ENCODE measurements around the gene MS4A6E. TPM values are rescaled to one million over a fixed set of nuclear protein-coding genes. Genes with fewer than 3 reads are reported as not detected.
A peak's percentile ranks its signal among the peaks of the same experiment; 100 is the strongest.
"Not testable (repeated sequence)": the region's sequence is repeated elsewhere in the genome, so short reads cannot be mapped to it uniquely, and the experiment has no call there.

MS4A6E gene, protein sequence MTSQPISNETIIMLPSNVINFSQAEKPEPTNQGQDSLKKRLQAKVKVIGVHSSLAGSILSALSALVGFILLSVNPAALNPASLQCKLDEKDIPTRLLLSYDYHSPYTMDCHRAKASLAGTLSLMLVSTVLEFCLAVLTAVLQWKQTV
- total RNA-seq (not detected), polyA plus RNA-seq (not detected), total RNA-seq (not detected)

DNA sequence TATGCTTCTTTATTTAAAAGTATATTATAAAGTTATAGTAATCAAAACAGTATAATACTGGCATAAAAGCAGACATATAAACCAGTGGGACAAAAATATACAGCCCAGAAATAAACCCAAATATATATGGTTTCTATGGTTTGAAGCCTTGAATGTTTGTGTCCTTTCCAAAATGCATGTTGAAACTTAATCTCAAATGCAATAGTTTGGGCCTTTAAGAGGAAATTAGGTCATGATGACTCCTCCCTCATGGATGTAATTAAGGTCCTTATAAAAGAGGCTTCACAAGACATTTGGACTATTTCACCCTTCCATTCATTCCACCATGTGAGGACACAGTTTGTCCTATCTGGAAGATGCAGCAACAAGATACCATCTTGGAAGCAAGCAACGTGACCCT, at the start of gene MS4A6E:
TSS of gene MS4A6E (plus strand) at position 301 of the 400 bp plus-strand sequence. CDS start 7,641 bp downstream, outside the sequence.
- intact Hi-C loops (cut with micrococcal nuclease): no loop called here
- Histone ChIP-seq H3K4me1 (ENCODE audit: control insufficient read depth in 2 of 2, insufficient read depth in 2 of 2, low read length in 2 of 2) (no peaks in the 10 kb centered on the region), H3K9me3 (ENCODE audit: control insufficient read depth in 2 of 3, low read length in 3 of 3) (no peaks in the 10 kb centered on the region), H3K4me3 (ENCODE audit: low read length) (no peak within 1 kb of the TSS), H3K27me3 (ENCODE audit: control insufficient read depth in 2 of 2, insufficient read depth in 2 of 2, low read length in 2 of 2) (no peaks in the 10 kb centered on the region), H3K27ac (ENCODE audit: low read depth, low read length) (no peak within 1 kb of the TSS), H3K36me3 (ENCODE audit: control insufficient read depth in 2 of 3, insufficient read depth in 3 of 3, low read length in 3 of 3) (no peaks in the 10 kb centered on the region)
- Mint-ChIP-seq H3K27ac (no peak within 1 kb of the TSS), H3K4me1 (no peaks in the 10 kb centered on the region), H3K4me3 (no peak within 1 kb of the TSS), H3K9me3 (peaks cover 0 to 30% (median 18%) of the 10 kb centered on the region in 11 donors), H3K27me3 (peaks cover 0 to 19% (median 15%) of the 10 kb centered on the region in 5 donors), H3K36me3 (no peaks in the 10 kb centered on the region)
- ATAC-seq (no peak), DNase-seq (no peak)
- ChIA-PET POLR2A (no interaction called here), CTCF (no interaction called here)

DNA sequence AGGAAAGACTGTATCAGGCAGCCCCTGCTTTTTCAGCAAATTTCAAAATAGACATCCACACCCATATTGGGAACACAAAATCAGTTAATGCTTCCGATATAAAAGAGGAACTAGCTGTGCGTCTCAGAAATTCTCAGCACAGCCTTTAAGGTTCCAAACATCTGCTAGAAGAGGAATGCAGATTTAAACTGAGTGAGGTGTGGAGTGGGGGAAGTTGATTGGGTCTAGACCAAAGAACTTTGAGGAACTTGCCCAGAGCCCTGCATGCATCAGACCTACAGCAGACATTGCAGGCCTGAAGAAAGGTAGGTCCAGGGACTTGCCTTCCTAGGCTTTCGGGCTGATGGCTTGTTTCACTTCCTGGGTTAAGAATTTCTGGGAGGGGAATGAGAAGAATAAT, 46.6 kb upstream of the MS4A6E start, which contains the start of gene MS4A4A:
TSS of gene MS4A4A (plus strand) at position 255 of the 400 bp plus-strand sequence. CDS start at position 265, 10 bp downstream.
- Histone ChIP-seq H3K4me1 (ENCODE audit: control insufficient read depth in 2 of 2, insufficient read depth in 2 of 2, low read length in 2 of 2) (no peaks in the 10 kb centered on the region), H3K27me3 (ENCODE audit: control insufficient read depth in 2 of 2, insufficient read depth in 2 of 2, low read length in 2 of 2) (no peaks in the 10 kb centered on the region), H3K27ac (ENCODE audit: low read depth, low read length) (no peak within 1 kb of the TSS), H3K36me3 (ENCODE audit: control insufficient read depth in 2 of 3, insufficient read depth in 3 of 3, low read length in 3 of 3) (no peaks in the 10 kb centered on the region), H3K9me3 (ENCODE audit: control insufficient read depth in 2 of 3, low read length in 3 of 3) (no peaks in the 10 kb centered on the region), H3K4me3 (ENCODE audit: low read length) (no peak within 1 kb of the TSS)
- ChIA-PET POLR2A (no interaction called here), CTCF (no interaction called here)
- ATAC-seq: peak; percentile 83
- intact Hi-C loops (cut with micrococcal nuclease): no loop called here
- no peak within 1 kb of the TSS for H3K4me3 Mint-ChIP-seq
- H3K4me1 Mint-ChIP-seq: peaks cover 0 to 2% (median 0%) of the 10 kb centered on the region in 7 donors
- no peak within 1 kb of the TSS for H3K27ac Mint-ChIP-seq
- H3K9me3 Mint-ChIP-seq: no peaks in the 10 kb centered on the region
- DNase-seq: no peak
- H3K36me3 Mint-ChIP-seq: peaks cover 0 to 4% (median 0%) of the 10 kb centered on the region in 5 donors
- peaks cover 0 to 26% (median 19%) of the 10 kb centered on the region in 5 donors for H3K27me3 Mint-ChIP-seq

DNA sequence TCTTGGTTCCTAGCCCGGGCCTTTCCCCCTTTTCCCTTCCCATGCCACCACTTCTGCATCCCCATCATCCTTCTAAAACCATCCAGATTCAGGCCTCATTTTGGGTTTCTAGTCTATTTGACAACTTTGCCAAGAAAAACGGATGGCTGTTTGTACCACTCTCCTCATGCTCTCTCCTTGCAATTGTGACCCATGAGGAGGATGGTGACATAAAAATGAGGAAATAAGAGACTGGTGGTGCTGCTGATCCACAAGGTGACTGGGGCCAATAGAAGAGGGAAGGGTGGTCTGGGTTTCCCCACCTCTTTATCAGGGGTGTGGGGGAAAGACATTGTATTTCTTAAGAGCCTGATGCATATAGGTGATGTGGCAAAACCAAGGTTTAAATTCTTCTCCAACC, 45.6 kb upstream of the MS4A6E start:
- H3K36me3 Mint-ChIP-seq: peaks cover 0 to 4% (median 0%) of the 10 kb centered on the region in 5 donors
- intact Hi-C loops (cut with micrococcal nuclease): no loop called here
- H3K4me1 ChIP-seq (ENCODE audit: control insufficient read depth in 2 of 2, insufficient read depth in 2 of 2, low read length in 2 of 2): no peaks in the 10 kb centered on the region
- no peak for DNase-seq
- H3K4me1 Mint-ChIP-seq: peaks cover 0 to 2% (median 0%) of the 10 kb centered on the region in 7 donors
- H3K36me3 ChIP-seq (ENCODE audit: control insufficient read depth in 2 of 3, insufficient read depth in 3 of 3, low read length in 3 of 3): no peaks in the 10 kb centered on the region
- ATAC-seq: no peak
- H3K4me3 Mint-ChIP-seq: no peak overlapping the region
- no peaks in the 10 kb centered on the region for H3K9me3 Mint-ChIP-seq
- H3K9me3 ChIP-seq (ENCODE audit: control insufficient read depth in 2 of 3, low read length in 3 of 3): no peaks in the 10 kb centered on the region
- H3K27me3 ChIP-seq (ENCODE audit: control insufficient read depth in 2 of 2, insufficient read depth in 2 of 2, low read length in 2 of 2): no peaks in the 10 kb centered on the region
- POLR2A ChIA-PET: no interaction called here
- H3K27me3 Mint-ChIP-seq: peaks cover 0 to 26% (median 19%) of the 10 kb centered on the region in 5 donors
- no peak overlapping the region for H3K4me3 ChIP-seq (ENCODE audit: low read length)
- CTCF ChIA-PET: no interaction called here
- no peak overlapping the region for H3K27ac Mint-ChIP-seq
- no peak overlapping the region for H3K27ac ChIP-seq (ENCODE audit: low read depth, low read length)

DNA sequence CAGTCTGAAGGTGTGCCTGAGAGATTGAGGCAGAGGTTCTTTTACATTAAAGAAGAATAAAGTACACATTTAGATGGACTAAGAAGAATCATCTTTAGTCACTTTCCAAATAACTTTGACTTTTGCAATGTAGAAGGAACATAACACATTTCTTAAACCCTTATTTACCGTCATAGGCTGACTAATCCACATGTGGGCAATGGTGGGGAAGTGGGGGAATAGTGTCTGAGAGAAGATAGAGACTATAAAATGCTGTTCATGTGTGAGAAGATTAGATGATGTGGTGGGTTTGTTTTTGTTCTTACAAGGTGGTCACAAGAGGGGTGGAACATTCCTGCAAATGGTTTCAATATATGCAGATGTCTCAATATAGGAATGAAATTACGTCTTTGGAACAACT, 44.8 kb upstream of the MS4A6E start:
- Histone ChIP-seq H3K36me3 (ENCODE audit: control insufficient read depth in 2 of 3, insufficient read depth in 3 of 3, low read length in 3 of 3) (no peaks in the 10 kb centered on the region), H3K4me1 (ENCODE audit: control insufficient read depth in 2 of 2, insufficient read depth in 2 of 2, low read length in 2 of 2) (no peaks in the 10 kb centered on the region), H3K27ac (ENCODE audit: low read depth, low read length) (no peak overlapping the region), H3K9me3 (ENCODE audit: control insufficient read depth in 2 of 3, low read length in 3 of 3) (no peaks in the 10 kb centered on the region), H3K4me3 (ENCODE audit: low read length) (no peak overlapping the region), H3K27me3 (ENCODE audit: control insufficient read depth in 2 of 2, insufficient read depth in 2 of 2, low read length in 2 of 2) (no peaks in the 10 kb centered on the region)
- Mint-ChIP-seq H3K4me3 (no peak overlapping the region), H3K27ac (no peak overlapping the region), H3K36me3 (no peaks in the 10 kb centered on the region), H3K9me3 (no peaks in the 10 kb centered on the region), H3K27me3 (peaks cover 0 to 31% (median 19%) of the 10 kb centered on the region in 5 donors), H3K4me1 (peaks cover 0 to 2% (median 0%) of the 10 kb centered on the region in 7 donors)
- ChIA-PET CTCF (no interaction called here), POLR2A (no interaction called here)
- DNase-seq: no peak
- peak; percentile 54 for ATAC-seq
- intact Hi-C loops (cut with micrococcal nuclease): no loop called here

DNA sequence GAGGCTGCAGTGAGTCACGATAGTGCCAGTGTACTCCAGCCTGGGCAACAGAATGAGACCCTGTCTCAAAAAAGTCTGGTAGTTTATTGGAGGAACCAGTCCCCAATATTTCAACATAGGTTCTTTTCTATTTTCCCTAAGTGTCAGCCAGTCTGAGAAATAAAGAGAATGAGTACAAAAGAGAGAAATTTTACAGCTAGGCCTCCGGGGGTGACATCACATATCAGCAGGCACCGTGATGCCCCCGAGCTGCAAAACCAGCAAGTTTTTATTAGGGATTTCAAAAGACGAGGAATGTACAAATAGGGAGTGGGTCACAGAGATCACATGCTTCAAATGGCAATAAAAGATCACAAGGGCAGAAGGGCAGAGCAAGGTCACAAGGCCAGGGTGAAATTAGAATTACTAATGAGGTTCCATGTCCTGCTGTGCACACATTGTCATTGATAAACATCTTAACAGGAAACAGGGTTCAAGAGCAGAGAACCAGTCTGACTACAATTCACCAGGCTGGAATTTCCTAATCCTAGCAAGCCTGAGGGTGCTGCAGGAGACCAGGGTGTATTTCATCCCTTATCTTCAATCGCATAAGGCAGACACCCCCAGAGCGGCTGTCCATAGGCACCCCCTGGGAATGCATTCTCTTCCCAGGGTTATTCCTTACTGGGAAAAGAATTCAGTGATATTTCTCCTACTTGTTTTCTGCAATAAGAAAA, 41.5 kb upstream of the MS4A6E start:
- CTCF ChIA-PET; H3K36me3 ChIP-seq (ENCODE audit: control insufficient read depth in 2 of 3, insufficient read depth in 3 of 3, low read length in 3 of 3); H3K4me3 Mint-ChIP-seq: not testable (repeated sequence)

DNA sequence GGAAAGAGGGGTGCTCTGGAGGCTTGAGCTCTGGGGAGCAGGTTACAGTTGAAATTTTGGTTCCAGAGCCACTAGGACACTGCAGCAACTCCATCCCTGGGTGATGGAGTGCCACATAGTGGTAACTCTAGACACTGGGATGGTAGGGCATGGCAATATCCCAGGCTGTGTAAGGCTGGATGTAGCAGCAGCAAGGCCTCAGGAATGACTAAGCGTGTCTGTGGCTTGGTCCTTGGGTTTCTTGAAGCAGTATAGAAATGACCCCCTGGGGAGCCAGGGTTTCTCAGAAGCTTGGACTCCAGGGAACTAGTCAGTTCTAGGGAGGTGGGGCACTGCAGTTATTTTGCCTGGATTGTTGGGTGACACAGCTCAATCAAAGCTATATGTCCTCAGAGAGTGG, 38.5 kb upstream of the MS4A6E start:
- ChIA-PET POLR2A (no interaction called here), CTCF (no interaction called here)
- Mint-ChIP-seq H3K4me3 (no peak overlapping the region), H3K9me3 (peaks cover 0 to 8% (median 3%) of the 10 kb centered on the region in 11 donors), H3K36me3 (no peaks in the 10 kb centered on the region), H3K4me1 (no peaks in the 10 kb centered on the region), H3K27me3 (peaks cover 0 to 27% (median 4%) of the 10 kb centered on the region in 5 donors), H3K27ac (no peak overlapping the region)
- Histone ChIP-seq H3K27ac (ENCODE audit: low read depth, low read length) (no peak overlapping the region), H3K4me1 (ENCODE audit: control insufficient read depth in 2 of 2, insufficient read depth in 2 of 2, low read length in 2 of 2) (no peaks in the 10 kb centered on the region), H3K36me3 (ENCODE audit: control insufficient read depth in 2 of 3, insufficient read depth in 3 of 3, low read length in 3 of 3) (no peaks in the 10 kb centered on the region), H3K27me3 (ENCODE audit: control insufficient read depth in 2 of 2, insufficient read depth in 2 of 2, low read length in 2 of 2) (no peaks in the 10 kb centered on the region), H3K4me3 (ENCODE audit: low read length) (no peak overlapping the region), H3K9me3 (ENCODE audit: control insufficient read depth in 2 of 3, low read length in 3 of 3) (no peaks in the 10 kb centered on the region)
- no peak for DNase-seq
- ATAC-seq: no peak
- intact Hi-C loops (cut with micrococcal nuclease): no loop called here

More for the DNA sequence above, 41.5 kb upstream of the MS4A6E start:
- H3K36me3 Mint-ChIP-seq; H3K9me3 ChIP-seq (ENCODE audit: control insufficient read depth in 2 of 3, low read length in 3 of 3); H3K27ac Mint-ChIP-seq; intact Hi-C loops (cut with micrococcal nuclease); H3K27me3 ChIP-seq (ENCODE audit: control insufficient read depth in 2 of 2, insufficient read depth in 2 of 2, low read length in 2 of 2); H3K4me1 Mint-ChIP-seq; DNase-seq; H3K9me3 Mint-ChIP-seq; POLR2A ChIA-PET; H3K4me1 ChIP-seq (ENCODE audit: control insufficient read depth in 2 of 2, insufficient read depth in 2 of 2, low read length in 2 of 2); H3K4me3 ChIP-seq (ENCODE audit: low read length); ATAC-seq; H3K27ac ChIP-seq (ENCODE audit: low read depth, low read length): not testable (repeated sequence)
- H3K27me3 Mint-ChIP-seq: peaks cover 0 to 19% (median 14%) of the 10 kb centered on the region in 5 donors

DNA sequence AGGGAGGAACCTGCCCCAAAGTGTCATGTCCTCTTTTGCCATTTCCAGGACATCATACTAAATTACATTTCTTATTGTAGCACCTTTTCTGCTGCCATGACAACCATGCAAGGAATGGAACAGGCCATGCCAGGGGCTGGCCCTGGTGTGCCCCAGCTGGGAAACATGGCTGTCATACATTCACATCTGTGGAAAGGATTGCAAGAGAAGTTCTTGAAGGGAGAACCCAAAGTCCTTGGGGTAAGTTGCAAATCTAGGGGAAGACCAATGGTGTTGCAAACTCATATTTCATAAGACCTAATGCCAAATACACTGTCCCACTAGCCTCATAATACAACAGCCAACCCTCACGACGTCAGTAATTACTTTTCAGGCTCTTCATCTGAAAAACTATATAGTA, 34.9 kb upstream of the MS4A6E start:
- ChIA-PET POLR2A (no interaction called here), CTCF (no interaction called here)
- Mint-ChIP-seq H3K36me3 (no peaks in the 10 kb centered on the region), H3K27me3 (peaks cover 2 to 32% (median 17%) of the 10 kb centered on the region in 5 donors), H3K27ac (no peak overlapping the region), H3K4me1 (no peaks in the 10 kb centered on the region), H3K9me3 (peaks cover 0 to 8% (median 3%) of the 10 kb centered on the region in 11 donors), H3K4me3 (no peak overlapping the region)
- intact Hi-C loops (cut with micrococcal nuclease): no loop called here
- no peaks in the 10 kb centered on the region for H3K9me3 ChIP-seq (ENCODE audit: control insufficient read depth in 2 of 3, low read length in 3 of 3)
- no peak overlapping the region for H3K4me3 ChIP-seq (ENCODE audit: low read length)
- H3K36me3 ChIP-seq (ENCODE audit: control insufficient read depth in 2 of 3, insufficient read depth in 3 of 3, low read length in 3 of 3): no peaks in the 10 kb centered on the region
- ATAC-seq: no peak
- no peak overlapping the region for H3K27ac ChIP-seq (ENCODE audit: low read depth, low read length)
- no peaks in the 10 kb centered on the region for H3K4me1 ChIP-seq (ENCODE audit: control insufficient read depth in 2 of 2, insufficient read depth in 2 of 2, low read length in 2 of 2)
- no peak for DNase-seq
- H3K27me3 ChIP-seq (ENCODE audit: control insufficient read depth in 2 of 2, insufficient read depth in 2 of 2, low read length in 2 of 2): no peaks in the 10 kb centered on the region

Measured in naive thymus-derived CD4-positive, alpha-beta T cell (primary cell).